ENCODE results near the gene CLEC3B. TPM values are rescaled to one million over a fixed set of nuclear protein-coding genes. Genes with fewer than 3 reads are reported as not detected.

Gene CLEC3B
- total and polyA plus RNA-seq, 2 donors (not counting 3 experiments of a cell fraction or from before 2014, with no cell fraction given) = 1.8 TPM; not detected in 1

DNA sequence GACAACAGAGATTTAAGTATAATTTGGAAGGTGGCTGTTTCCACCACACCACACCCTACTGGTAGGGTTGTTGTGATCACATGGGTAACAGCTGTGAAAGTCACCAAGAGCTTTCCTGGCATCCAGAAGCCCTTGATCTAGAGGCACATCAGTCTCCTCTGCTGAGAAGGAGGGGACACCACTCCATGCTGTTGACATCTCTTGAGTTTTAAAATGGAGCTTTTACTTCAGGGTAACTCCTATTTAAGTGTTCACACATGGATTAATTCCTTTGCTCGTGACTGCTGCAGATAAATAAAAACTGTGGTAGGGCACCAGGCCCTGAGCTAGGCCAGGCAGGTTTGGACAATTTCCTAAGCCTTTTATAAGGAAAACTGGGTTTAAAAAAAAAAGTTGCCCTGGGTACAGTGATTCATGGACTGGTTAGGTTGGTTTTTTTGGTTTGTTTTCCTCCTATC lies 42.6 kb upstream of the CLEC3B start:
- Histone ChIP-seq H3K27ac (ENCODE audit: insufficient read depth, low read depth, low read length) (no peak overlapping the region), H3K79me2 (ENCODE audit: control insufficient read depth, insufficient read depth, low read length) (peaks cover 70% of the 10 kb centered on the region), H3K27me3 (ENCODE audit: control insufficient read depth in 2 of 2, insufficient read depth in 2 of 2, low read length in 2 of 2) (no peaks in the 10 kb centered on the region), H3K9me3 (replicated peaks; ENCODE audit: control insufficient read depth, insufficient read depth, low read length) (no peaks in the 10 kb centered on the region), H3K4me3 (replicated peaks in 1 of 3; ENCODE audit: insufficient read depth in 1 of 3, low read depth in 1 of 3, low read length in 3 of 3) (no peak overlapping the region), H3K9me1 (replicated peaks; ENCODE audit: control insufficient read depth, extremely low read depth, insufficient read depth, low read length) (no peaks in the 10 kb centered on the region), H3K4me1 (ENCODE audit: control insufficient read depth, extremely low read depth, insufficient read depth, low read length) (no peaks in the 10 kb centered on the region), H3K9ac (replicated peaks; ENCODE audit: extremely low read depth, insufficient read depth, low read length) (no peak overlapping the region), H3K36me3 (ENCODE audit: control insufficient read depth in 2 of 2, extremely low read depth in 1 of 2, insufficient read depth in 2 of 2, low read length in 2 of 2) (no peaks in the 10 kb centered on the region), H2AFZ (ENCODE audit: low read depth, low read length) (no peak overlapping the region), H3K4me2 (ENCODE audit: insufficient read depth, low read length) (no peak overlapping the region), H4K20me1 (replicated peaks; ENCODE audit: control insufficient read depth, extremely low read depth, insufficient read depth, low read length) (peaks cover 3% of the 10 kb centered on the region)
- FAIRE-seq (peak; percentile 21), DNase-seq (ENCODE audit: low read depth, low spot score) (no peak)
- CTCF ChIA-PET = interaction anchor here (1.4 to 4.9 kb wide), 2 partner anchors 10 to 15 kb away, joined by 3 to 18 read pairs; no protein-coding TSS in a partner anchor
- POLR2A ChIA-PET = no interaction called here
- TF ChIP-seq, protein P1, sequence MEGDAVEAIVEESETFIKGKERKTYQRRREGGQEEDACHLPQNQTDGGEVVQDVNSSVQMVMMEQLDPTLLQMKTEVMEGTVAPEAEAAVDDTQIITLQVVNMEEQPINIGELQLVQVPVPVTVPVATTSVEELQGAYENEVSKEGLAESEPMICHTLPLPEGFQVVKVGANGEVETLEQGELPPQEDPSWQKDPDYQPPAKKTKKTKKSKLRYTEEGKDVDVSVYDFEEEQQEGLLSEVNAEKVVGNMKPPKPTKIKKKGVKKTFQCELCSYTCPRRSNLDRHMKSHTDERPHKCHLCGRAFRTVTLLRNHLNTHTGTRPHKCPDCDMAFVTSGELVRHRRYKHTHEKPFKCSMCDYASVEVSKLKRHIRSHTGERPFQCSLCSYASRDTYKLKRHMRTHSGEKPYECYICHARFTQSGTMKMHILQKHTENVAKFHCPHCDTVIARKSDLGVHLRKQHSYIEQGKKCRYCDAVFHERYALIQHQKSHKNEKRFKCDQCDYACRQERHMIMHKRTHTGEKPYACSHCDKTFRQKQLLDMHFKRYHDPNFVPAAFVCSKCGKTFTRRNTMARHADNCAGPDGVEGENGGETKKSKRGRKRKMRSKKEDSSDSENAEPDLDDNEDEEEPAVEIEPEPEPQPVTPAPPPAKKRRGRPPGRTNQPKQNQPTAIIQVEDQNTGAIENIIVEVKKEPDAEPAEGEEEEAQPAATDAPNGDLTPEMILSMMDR (IDR thresholded peaks at IDR 0.05; ENCODE audit: extremely low read depth in 1 of 2, insufficient read depth in 1 of 2, low read depth in 1 of 2, low read length in 2 of 2) = no peak
- TF ChIP-seq FOS (IDR thresholded peaks at IDR 0.05; ENCODE audit: borderline replicate concordance, insufficient read depth, low read length) = no peak
- no peak for TF ChIP-seq MYC (IDR thresholded peaks at IDR 0.05; ENCODE audit: low read depth, low read length)
- TF ChIP-seq EZH2 (IDR thresholded peaks at IDR 0.05; ENCODE audit: borderline replicate concordance, low read depth, low read length, severe bottlenecking) = no peak
- TF ChIP-seq, protein P2, sequence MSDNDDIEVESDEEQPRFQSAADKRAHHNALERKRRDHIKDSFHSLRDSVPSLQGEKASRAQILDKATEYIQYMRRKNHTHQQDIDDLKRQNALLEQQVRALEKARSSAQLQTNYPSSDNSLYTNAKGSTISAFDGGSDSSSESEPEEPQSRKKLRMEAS (IDR thresholded peaks at IDR 0.05; ENCODE audit: insufficient read depth, insufficient read length) = no peak
- TF ChIP-seq JUN (IDR thresholded peaks at IDR 0.05; ENCODE audit: borderline replicate concordance, insufficient read depth, insufficient read length, low read depth) = no peak
- TF ChIP-seq GATA2 (IDR thresholded peaks at IDR 0.05; ENCODE audit: insufficient read depth, insufficient read length, low read depth, low read length) = no peak
- TF ChIP-seq POLR2A (IDR thresholded peaks at IDR 0.05; ENCODE audit: low read depth, low read length) = no peak
- no peak for TF ChIP-seq POLR2AphosphoS5 (IDR thresholded peaks at IDR 0.05; ENCODE audit: insufficient read depth, low read depth, low read length)
- intact Hi-C loops (cut with micrococcal nuclease) (no loop called here), dilution Hi-C loops (cut with MboI; ENCODE audit: extremely low pct_ligation_motif_present, low sequenced_read_pairs) (no loop called here)
- no TSS peak for BruUV-seq (replicated peaks)
